WI38 (cell line): ENCODE measurements around the gene ZNF771.

Experiments used
- H3K4me3 ChIP-seq: 2 replicates; pipeline ENCODE4 v1.5.1; 2011; ENCODE audit warnings: low read depth, mild to moderate bottlenecking, control low read depth, low read length
- CTCF ChIP-seq: IDR thresholded peaks from 2 replicates; pipeline ENCODE4 v1.5.1; 2012; ENCODE audit warnings: low read depth, mild to moderate bottlenecking, control low read depth, low read length

The ZNF771 gene

DNA sequence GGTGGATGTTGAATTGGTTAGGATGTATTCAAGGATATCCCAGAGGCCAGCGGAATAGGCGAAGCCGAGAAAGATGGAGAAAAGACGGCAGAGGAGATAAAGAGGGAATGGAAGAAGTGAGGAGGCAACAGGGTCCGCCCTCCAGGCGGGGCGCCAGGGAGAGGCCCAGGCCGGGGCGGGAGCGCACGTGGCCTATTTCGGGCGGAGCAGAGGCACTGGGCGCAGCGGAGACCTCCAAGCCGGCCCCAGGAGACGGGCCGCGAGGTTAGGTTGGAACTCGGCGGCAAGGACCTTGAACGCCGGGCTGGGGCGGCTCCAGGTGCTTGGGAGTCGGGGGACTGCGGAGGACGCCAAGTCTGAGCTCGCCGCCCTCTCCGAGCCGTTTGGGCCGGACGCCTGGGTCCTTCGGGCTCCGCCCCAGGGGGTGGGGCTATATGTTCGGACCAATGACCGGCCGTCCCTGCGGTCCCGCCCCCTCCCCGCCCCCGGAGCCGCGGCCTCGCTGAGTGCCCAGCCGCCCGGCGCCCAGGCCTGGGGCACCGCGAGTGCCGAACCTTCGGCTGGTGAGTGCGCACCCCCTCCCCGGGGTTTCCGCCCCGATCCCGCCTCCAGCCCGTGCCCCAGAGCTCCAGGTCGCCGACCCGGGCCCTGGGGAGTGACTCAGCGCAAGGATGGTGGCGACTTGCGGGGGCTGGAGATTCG lies at the start of gene ZNF771:
Gene ZNF771 (plus strand): TSS at position 505 of the 702 bp plus-strand sequence. CDS start 448 bp downstream, outside the sequence.
- no peak for TF ChIP-seq CTCF
- peak within 1 kb of the TSS; percentile 79 for H3K4me3 ChIP-seq

DNA sequence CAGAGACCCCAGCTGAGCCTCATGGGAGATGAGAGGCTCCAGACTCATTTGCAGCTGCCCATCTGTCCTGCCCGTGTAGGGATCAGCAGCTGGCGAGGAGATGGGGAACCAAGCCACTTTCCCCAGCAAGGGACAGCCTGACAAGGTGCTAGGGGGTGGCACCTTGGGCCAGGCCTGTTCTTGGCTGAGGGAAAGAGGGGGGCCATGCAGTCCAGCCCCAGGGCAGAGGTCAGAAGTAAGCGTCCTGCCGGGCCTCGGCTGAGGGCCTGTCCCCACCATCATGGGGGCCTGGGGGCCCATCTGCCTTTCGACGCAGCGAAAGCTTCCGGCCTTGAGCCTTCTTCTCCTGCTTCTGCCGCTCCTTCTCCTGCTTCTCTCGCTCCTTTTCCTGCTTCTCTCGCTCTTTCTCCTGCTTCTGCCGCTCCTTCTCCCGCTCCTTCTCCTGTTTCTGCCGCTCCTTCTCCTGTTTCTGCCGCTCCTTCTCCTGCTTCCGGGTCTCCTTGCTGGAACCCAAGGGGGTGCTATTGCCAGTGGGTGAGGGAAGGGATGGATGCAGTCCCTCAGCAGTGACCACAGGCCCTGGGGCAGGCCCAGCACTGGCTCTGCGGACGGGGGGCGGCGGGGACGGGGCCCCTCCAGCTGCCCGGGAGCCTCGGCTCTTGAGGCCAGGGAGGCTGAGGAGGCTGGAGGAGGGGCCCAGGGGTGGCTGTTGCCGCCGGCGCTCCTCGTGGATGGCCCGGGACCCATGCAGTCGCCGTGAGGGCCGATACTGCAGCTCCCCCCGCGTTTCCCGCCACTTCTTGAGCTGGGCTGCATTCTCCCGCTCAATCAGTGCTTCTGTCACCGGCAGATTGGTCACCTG lies 49.5 kb upstream of the ZNF771 start:
- no peak overlapping the region for H3K4me3 ChIP-seq
- no peak for TF ChIP-seq CTCF

- H3K4me3 ChIP-seq: no peak overlapping the region
- TF ChIP-seq CTCF: no peak
Measured at GRCh38 chr16:30358577-30358936, 48.8 kb upstream of the ZNF771 start.

GRCh38 chr16:30358990-30359870 lies 48.2 kb upstream of the ZNF771 start:
- TF ChIP-seq CTCF: no peak
- H3K4me3 ChIP-seq: no peak overlapping the region

DNA sequence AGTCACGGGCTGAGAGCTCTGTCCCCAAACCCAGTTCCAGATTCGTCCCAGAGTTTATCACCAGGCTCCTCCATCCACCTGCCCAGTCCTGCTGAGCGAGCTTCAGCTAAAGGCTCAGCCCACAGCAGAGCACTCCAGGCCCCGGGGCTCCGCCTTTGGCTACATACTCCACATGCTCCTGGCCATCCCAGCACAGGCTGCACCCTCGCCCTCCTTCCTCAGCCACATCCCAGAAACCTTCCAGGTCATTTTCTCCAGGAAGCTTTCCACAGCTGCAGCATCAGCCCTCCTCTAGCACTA lies 47.6 kb upstream of the ZNF771 start:
- H3K4me3 ChIP-seq: no peak overlapping the region
- no peak for TF ChIP-seq CTCF

DNA sequence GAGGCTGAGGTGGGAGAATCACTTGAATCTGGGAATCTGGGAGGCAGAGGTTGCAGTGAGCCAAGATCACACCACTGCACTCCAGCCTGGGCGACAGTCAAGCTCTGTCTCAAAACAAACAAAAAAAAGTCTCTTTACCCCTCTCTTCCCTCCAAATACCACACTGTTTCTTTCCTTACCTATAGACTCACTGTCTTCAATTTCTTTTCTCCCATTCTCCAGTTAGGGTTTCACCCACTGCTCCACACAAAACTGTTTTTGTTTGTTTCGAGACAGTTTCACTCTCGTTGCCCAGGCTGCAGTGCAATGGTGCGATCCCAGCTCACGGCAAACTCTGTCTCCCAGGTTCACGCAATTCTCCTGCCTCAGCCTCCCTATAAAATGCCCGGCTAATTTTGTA lies 46.2 kb upstream of the ZNF771 start:
- no peak for TF ChIP-seq CTCF

More for the DNA sequence above, 46.2 kb upstream of the ZNF771 start:
- no peak overlapping the region for H3K4me3 ChIP-seq
